Keratinocyte (primary cell): Measurements from ENCODE around the gene WDR70.

Source experiments
- CTCF ChIP-seq, 3 experiments: IDR thresholded peaks in 1 of 3; conservative IDR thresholded peaks in 1 of 3; optimal IDR thresholded peaks in 1 of 3; 2 replicates in 2 of 3; 3 replicates in 1 of 3; pipeline versions ENCODE3 to v1.5.1; 2011; ENCODE audit warnings: low read length in 3 of 3, mild to moderate bottlenecking in 3 of 3, moderate library complexity in 2 of 3, control low read depth in 1 of 3, inconsistent platforms in 1 of 3; ENCODE audit not compliant: insufficient read depth in 2 of 3; ENCODE audit errors: extremely low read depth in 1 of 3
- EZH2 ChIP-seq: IDR thresholded peaks from one replicate; pipeline ENCODE4 v1.6.1; 2012; ENCODE audit warnings: inconsistent platforms, mild to moderate bottlenecking, low read length, moderate library complexity

- TF ChIP-seq CTCF (optimal IDR thresholded peaks at IDR 0.05 in 1 of 3, IDR thresholded peaks at IDR 0.05 in 1 of 3, conservative IDR thresholded peaks at IDR 0.05 in 1 of 3; ENCODE audit: extremely low read depth in 1 of 3, insufficient read depth in 2 of 3, low read length in 3 of 3) (no peak), EZH2 (no peak)
These were observed 98.3 kb downstream of the WDR70 start for GRCh38 chr5:37477426-37477825.
